Fibroblast of the aortic adventitia (primary cell): ENCODE measurements around the gene PLA2G4B. TPM values are rescaled to one million over a fixed set of nuclear protein-coding genes. Genes with fewer than 3 reads are reported as not detected.

Experiments
- DNase-seq: peaks from one replicate; pipeline ENCODE4 v3.0.0-alpha.2; 2010; ENCODE audit warnings: low read depth
- H3K4me3 ChIP-seq: 2 replicates; pipeline ENCODE4 v1.5.1; 2011; ENCODE audit warnings: low read depth, mild to moderate bottlenecking, control low read depth, low read length, moderate library complexity
- total RNA-seq: library from RNA; depleted of rRNA; stranded (reverse); fragments of >200 nt; gene quantifications from 2 replicates; pipeline ENCODE4 v1.2.3, GENCODE V29; 2012; ENCODE audit warnings: low replicate concordance
- TF ChIP-seq, protein P1 (sequence below): IDR thresholded peaks from 2 replicates; pipeline ENCODE4 v1.5.1; 2011; ENCODE audit warnings: mild to moderate bottlenecking, low read length, control low read depth, inconsistent platforms; ENCODE audit not compliant: insufficient read depth

PLA2G4B gene
- total RNA-seq, 1 donor = 0.54 TPM

DNA sequence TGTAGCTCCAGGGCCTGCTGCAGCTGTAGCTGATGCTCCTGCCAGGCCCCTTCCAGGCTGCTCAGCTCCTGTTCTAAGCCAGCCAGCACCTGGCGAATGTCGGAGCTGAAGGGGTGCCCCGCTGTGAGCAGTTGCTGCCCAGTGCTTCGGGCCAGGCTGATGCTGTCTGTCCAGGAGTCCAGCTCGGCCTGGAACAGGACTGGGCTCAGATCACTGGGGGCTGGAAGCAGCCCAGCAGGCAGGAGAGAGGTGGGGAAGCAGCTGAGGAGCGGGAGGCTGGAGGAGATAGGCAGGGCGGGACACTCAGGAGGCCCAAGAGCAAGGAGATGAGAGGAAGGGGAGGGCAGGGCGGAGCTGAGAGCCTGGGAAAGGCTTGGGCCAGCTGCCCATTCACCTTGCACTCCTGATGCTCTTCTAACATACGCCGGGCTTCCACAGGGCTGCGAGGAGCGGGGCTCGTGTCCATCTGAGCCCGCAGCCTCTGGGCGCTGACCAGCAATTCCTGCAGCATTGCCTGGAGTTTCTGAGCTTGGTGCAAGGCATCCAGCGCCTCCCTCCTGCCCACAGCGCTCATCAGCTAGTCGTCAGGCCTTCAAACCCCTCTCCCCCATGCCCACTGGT lies 23.2 kb downstream of the PLA2G4B start:
- DNase-seq = no peak
- TF ChIP-seq, protein P1, sequence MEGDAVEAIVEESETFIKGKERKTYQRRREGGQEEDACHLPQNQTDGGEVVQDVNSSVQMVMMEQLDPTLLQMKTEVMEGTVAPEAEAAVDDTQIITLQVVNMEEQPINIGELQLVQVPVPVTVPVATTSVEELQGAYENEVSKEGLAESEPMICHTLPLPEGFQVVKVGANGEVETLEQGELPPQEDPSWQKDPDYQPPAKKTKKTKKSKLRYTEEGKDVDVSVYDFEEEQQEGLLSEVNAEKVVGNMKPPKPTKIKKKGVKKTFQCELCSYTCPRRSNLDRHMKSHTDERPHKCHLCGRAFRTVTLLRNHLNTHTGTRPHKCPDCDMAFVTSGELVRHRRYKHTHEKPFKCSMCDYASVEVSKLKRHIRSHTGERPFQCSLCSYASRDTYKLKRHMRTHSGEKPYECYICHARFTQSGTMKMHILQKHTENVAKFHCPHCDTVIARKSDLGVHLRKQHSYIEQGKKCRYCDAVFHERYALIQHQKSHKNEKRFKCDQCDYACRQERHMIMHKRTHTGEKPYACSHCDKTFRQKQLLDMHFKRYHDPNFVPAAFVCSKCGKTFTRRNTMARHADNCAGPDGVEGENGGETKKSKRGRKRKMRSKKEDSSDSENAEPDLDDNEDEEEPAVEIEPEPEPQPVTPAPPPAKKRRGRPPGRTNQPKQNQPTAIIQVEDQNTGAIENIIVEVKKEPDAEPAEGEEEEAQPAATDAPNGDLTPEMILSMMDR = no peak
- H3K4me3 ChIP-seq = no peak overlapping the region

DNA sequence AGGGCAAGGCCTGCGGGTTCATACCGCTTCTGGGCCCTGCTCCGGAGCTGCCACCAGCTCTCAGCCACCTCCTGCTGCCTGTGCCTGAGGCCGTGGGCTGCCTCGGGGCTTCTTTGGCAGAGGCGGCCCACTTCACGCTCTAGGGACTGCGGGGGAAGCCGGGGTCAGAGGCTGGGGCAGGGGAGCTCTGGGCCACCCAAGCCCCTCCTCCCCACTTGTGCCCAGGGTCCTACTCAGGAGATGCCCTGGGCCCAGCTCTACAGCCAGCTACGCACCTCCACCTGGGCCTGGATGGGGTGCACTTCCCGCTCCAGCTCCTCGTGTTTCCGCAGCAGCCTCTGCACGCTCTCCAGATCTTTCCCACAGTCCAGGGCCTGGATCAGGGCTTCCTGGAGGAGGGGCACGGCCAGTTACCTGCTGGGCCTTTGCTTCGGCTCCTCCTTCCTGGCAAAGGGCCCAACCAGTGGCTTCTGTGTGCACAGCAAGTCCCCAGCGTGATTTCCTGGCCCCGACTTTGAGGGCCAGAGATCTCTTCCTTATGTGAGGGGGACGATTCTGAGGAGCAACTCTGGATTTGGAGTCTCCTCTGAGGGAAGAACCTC lies 24.0 kb downstream of the PLA2G4B start:
- no peak for DNase-seq
- TF ChIP-seq, protein P1 = no peak
- H3K4me3 ChIP-seq = no peak overlapping the region

DNA sequence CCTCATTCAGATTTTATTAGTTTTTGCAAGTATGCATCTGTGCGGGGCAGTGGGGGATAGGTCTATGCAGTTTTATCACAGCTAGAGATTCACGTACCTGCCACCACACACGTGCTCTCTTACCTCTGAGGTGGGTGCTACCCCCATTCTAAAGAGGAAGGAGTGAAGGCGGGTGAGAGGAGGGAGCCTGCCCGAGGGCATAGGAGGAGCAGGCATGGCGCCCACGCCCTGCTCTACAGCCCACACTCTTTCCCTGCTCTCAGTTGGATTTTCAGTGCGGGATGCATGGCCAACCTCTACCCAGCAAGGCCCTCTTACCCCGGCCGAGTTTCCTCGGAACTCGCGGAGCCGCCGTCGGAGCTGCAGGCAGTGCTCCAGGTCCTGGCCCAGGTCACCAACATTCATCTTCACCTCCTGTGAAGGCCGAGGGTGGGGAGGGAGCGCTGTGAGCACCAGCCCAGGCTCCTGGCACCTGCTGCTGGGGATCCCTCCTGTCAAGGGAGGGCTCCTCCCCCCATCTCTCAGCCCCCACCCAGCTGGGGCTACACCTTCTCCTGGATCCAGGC lies 26.9 kb downstream of the PLA2G4B start:
- H3K4me3 ChIP-seq = no peak overlapping the region
- TF ChIP-seq, protein P1 = no peak
- no peak for DNase-seq

DNA sequence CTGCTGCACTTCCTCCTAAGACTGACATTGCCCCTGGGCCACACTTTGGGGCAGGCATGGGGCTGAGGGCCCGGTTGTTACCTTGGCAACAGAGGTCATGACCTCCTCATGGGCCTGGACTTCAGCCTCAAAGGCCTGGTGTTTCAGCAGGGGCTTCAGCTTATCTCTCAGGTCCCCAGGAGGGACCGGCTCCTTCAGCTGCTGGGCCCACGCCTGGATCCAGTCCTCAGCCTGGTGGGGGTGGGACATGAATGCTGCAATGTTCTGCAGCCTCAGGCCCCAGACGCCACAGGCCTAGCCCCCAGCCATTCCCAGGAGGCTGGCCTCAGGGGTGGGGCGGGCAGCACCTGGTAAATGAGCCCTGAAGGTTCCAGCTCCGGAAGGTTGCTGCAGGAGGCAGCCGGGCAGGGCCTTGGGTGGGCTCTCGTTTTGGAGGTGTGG lies 27.6 kb downstream of the PLA2G4B start:
- H3K4me3 ChIP-seq = no peak overlapping the region
- TF ChIP-seq, protein P1 = no peak
- no peak for DNase-seq

DNA sequence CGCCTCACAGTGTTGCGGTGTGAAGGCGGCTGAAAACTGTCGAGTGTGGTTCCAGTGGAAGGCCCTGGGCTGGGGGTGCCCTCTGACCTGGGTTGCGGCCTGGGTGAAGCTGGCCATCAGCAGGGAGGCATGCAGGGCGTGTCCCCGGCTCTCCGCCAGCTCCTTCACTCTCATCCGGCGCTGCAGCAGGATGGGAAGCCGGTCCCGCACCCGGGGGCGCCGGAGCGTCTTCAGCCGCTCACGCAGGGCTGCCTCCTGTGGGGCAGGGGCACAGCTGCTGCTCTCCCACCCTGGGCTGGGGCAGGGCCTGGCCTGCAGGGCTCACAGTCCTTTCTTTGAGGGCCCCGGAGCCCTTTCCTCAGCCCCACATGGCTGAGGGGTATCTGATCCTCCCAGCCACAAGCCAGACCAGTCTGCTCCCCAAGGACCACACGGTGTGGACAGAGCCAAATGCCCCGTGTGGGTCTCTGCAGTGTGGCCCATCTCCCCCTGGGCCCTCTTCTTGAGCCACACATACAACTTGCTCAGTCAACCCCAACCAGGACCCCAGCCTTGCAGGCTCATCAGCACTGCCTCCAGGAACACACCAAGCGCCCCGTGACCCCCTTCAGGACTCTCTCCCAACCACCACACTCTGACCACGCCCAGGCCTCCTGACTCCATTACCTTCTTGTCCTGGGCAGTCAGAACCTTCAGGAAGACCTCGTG lies 28.4 kb downstream of the PLA2G4B start:
- no peak for DNase-seq
- no peak overlapping the region for H3K4me3 ChIP-seq
- TF ChIP-seq, protein P1 = no peak

DNA sequence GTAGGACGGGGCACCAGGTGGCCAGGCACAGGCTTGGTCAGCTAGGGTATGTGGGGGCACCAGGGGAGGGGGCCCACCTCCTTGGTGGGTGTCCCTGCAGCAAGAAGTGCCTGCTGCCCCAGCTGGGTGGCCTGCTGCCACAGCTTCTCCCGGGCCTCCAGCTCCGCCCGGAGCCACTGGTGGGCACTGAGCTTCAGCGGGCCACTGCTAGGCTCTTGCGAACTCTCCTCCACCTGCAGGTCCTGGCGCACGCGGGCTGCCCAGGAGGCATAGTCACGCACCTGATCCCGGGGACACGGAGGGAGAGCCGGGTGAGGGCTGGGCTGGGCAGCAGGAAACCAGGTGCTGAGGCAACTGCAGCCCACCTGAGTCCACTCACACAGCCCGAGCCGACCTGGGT lies 29.7 kb downstream of the PLA2G4B start:
- TF ChIP-seq, protein P1 = no peak
- no peak for DNase-seq
- H3K4me3 ChIP-seq = no peak overlapping the region
